Keratinocyte (primary cell): Measurements from ENCODE around the gene DAGLA. TPM values are rescaled to one million over a fixed set of nuclear protein-coding genes. Genes with fewer than 3 reads are reported as not detected.

Experiments used
- DNase-seq: peaks from one replicate; pipeline ENCODE4 v3.0.0-alpha.2; 2011; ENCODE audit warnings: low read depth, missing footprints, low spot score
- FAIRE-seq: peaks from 2 replicates; lab custom pipeline; 2011; peaks lifted over from hg19 to GRCh38; lab: Jason Lieb, UNC
- H2AFZ ChIP-seq: 2 replicates; pipeline ENCODE4 v1.6.0; 2012; ENCODE audit warnings: low read length, control low read depth, inconsistent platforms; ENCODE audit not compliant: control insufficient read depth
- H3K27ac ChIP-seq: 2 replicates; pipeline ENCODE4 v1.5.1; 2011; ENCODE audit warnings: low read length; ENCODE audit not compliant: control insufficient read depth, insufficient read depth
- H3K27me3 ChIP-seq: 3 replicates; pipeline ENCODE4 v1.6.0; 2011; ENCODE audit warnings: low read length; ENCODE audit not compliant: control insufficient read depth, insufficient read depth; ENCODE audit errors: extremely low read depth
- H3K36me3 ChIP-seq, 2 experiments: 2 replicates in 1 of 2; 3 replicates in 1 of 2; pipeline ENCODE4 v1.5.1; 2011; ENCODE audit warnings: low read length in 2 of 2, mild to moderate bottlenecking in 1 of 2; ENCODE audit not compliant: control insufficient read depth in 2 of 2, insufficient read depth in 2 of 2; ENCODE audit errors: extremely low read depth in 1 of 2
- H3K4me1 ChIP-seq: 3 replicates; pipeline ENCODE4 v1.5.1; 2011; ENCODE audit warnings: low read length; ENCODE audit not compliant: control insufficient read depth, insufficient read depth; ENCODE audit errors: extremely low read depth
- H3K4me2 ChIP-seq: 3 replicates; pipeline ENCODE4 v1.6.0; 2011; ENCODE audit warnings: low read depth, low read length; ENCODE audit not compliant: control insufficient read depth, insufficient read depth; ENCODE audit errors: extremely low read depth
- H3K4me3 ChIP-seq, 3 experiments: fragments of 200-600 bp in 1 of 3; sonication (generic) in 1 of 3; 2 replicates in 2 of 3; 3 replicates in 1 of 3; pipeline ENCODE4 v1.5.1; 2011 to 2016; ENCODE audit warnings: low read length in 3 of 3, mild to moderate bottlenecking in 3 of 3, control low read depth in 2 of 3, inconsistent platforms in 1 of 3, low read depth in 1 of 3, mixed read lengths in 1 of 3, mixed run types in 1 of 3, moderate library complexity in 1 of 3; ENCODE audit not compliant: control insufficient read depth in 2 of 3, insufficient read depth in 2 of 3; ENCODE audit errors: extremely low read depth in 1 of 3
- H3K79me2 ChIP-seq: 2 replicates; pipeline ENCODE4 v1.6.0; 2012; ENCODE audit warnings: low read length; ENCODE audit not compliant: control insufficient read depth, insufficient read depth
- H3K9ac ChIP-seq: 3 replicates; pipeline ENCODE4 v1.6.0; 2011; ENCODE audit warnings: low read length; ENCODE audit not compliant: control insufficient read depth, insufficient read depth; ENCODE audit errors: extremely low read depth
- H3K9me1 ChIP-seq: 3 replicates; pipeline ENCODE4 v1.6.0; 2011; ENCODE audit warnings: low read length; ENCODE audit not compliant: control insufficient read depth, insufficient read depth; ENCODE audit errors: extremely low read depth
- H3K9me3 ChIP-seq: 2 replicates; pipeline ENCODE4 v1.5.1; 2012; ENCODE audit warnings: low read depth, low read length; ENCODE audit not compliant: control insufficient read depth
- H4K20me1 ChIP-seq: 3 replicates; pipeline ENCODE4 v1.6.0; 2011; ENCODE audit warnings: low read length; ENCODE audit not compliant: control insufficient read depth, insufficient read depth; ENCODE audit errors: extremely low read depth
- CTCF ChIP-seq, 3 experiments: IDR thresholded peaks in 1 of 3; conservative IDR thresholded peaks in 1 of 3; optimal IDR thresholded peaks in 1 of 3; 2 replicates in 2 of 3; 3 replicates in 1 of 3; pipeline versions ENCODE3 to v1.5.1; 2011; ENCODE audit warnings: low read length in 3 of 3, mild to moderate bottlenecking in 3 of 3, moderate library complexity in 2 of 3, control low read depth in 1 of 3, inconsistent platforms in 1 of 3; ENCODE audit not compliant: insufficient read depth in 2 of 3; ENCODE audit errors: extremely low read depth in 1 of 3
- EZH2 ChIP-seq: IDR thresholded peaks from one replicate; pipeline ENCODE4 v1.6.1; 2012; ENCODE audit warnings: inconsistent platforms, mild to moderate bottlenecking, low read length, moderate library complexity
- dilution Hi-C: fragments of 300-500 bp; cut with MboI; formaldehyde crosslinking; loops from one replicate; pipeline ENCODE4 v1.7.0; 2020; ENCODE audit warnings: low sequenced_read_pairs; ENCODE audit not compliant: extremely low pct_ligation_motif_present
- polyA plus RNA-seq, 5 experiments: library from polyadenylated mRNA; depleted of rRNA in 3 of 5; stranded (reverse) in 3 of 5; stranded (forward) in 1 of 5; unstranded in 1 of 5; fragments of >200 nt; gene quantifications; 1 replicate in 1 of 5; 2 replicates in 3 of 5; 3 replicates in 1 of 5; pipeline versions ENCODE4 v1.2.1 to v1.2.3, GENCODE V29; 2011 to 2012; ENCODE audit warnings: missing spikeins in 2 of 5, low read depth in 1 of 5, low replicate concordance in 1 of 5

The DAGLA gene
- polyA plus RNA-seq, 1 donor (not counting 4 experiments of a cell fraction or from before 2014, with no cell fraction given): 0.03 TPM

GRCh38 chr11:61711498-61711897, 31.3 kb downstream of the DAGLA start:
- Histone ChIP-seq H3K4me2 (no peak overlapping the region), H3K9me3 (no peaks in the 10 kb centered on the region), H3K9ac (no peak overlapping the region), H3K27me3 (peaks cover 58% of the 10 kb centered on the region), H3K9me1 (no peaks in the 10 kb centered on the region), H2AFZ (no peak overlapping the region), H3K4me3 (no peak overlapping the region), H4K20me1 (no peaks in the 10 kb centered on the region), H3K27ac (no peak overlapping the region), H3K79me2 (no peaks in the 10 kb centered on the region), H3K36me3 (no peaks in the 10 kb centered on the region), H3K4me1 (no peaks in the 10 kb centered on the region)
- dilution Hi-C loops: no loop called here
- TF ChIP-seq EZH2 (no peak), CTCF (optimal IDR thresholded peaks at IDR 0.05 in 1 of 3, IDR thresholded peaks at IDR 0.05 in 1 of 3, conservative IDR thresholded peaks at IDR 0.05 in 1 of 3; ENCODE audit: extremely low read depth in 1 of 3, insufficient read depth in 2 of 3, low read length in 3 of 3) (no peak)
- no peak for FAIRE-seq
- DNase-seq: no peak

GRCh38 chr11:61712314-61712713, 32.1 kb downstream of the DAGLA start:
- H3K4me3 ChIP-seq: no peak overlapping the region
- DNase-seq: no peak
- H3K27me3 ChIP-seq: peaks cover 56% of the 10 kb centered on the region
- no peak overlapping the region for H3K27ac ChIP-seq
- H3K4me2 ChIP-seq: no peak overlapping the region
- no peaks in the 10 kb centered on the region for H3K79me2 ChIP-seq
- dilution Hi-C loops: no loop called here
- no peak for FAIRE-seq
- no peaks in the 10 kb centered on the region for H3K36me3 ChIP-seq
- H3K9me1 ChIP-seq: no peaks in the 10 kb centered on the region
- no peak for TF ChIP-seq EZH2
- TF ChIP-seq CTCF (optimal IDR thresholded peaks at IDR 0.05 in 1 of 3, IDR thresholded peaks at IDR 0.05 in 1 of 3, conservative IDR thresholded peaks at IDR 0.05 in 1 of 3; ENCODE audit: extremely low read depth in 1 of 3, insufficient read depth in 2 of 3, low read length in 3 of 3): no peak
- no peaks in the 10 kb centered on the region for H4K20me1 ChIP-seq
- no peak overlapping the region for H2AFZ ChIP-seq
- no peaks in the 10 kb centered on the region for H3K4me1 ChIP-seq
- H3K9ac ChIP-seq: no peak overlapping the region
- no peaks in the 10 kb centered on the region for H3K9me3 ChIP-seq
